Right ventricle myocardium superior (tissue), 1 donor: ENCODE measurements around the gene BMERB1. TPM values are rescaled to one million over a fixed set of nuclear protein-coding genes. Genes with fewer than 3 reads are reported as not detected.

ENCODE experiments used
- ATAC-seq: fragments of 200-7000 bp; cut with Tn5 transposase; one replicate; pipeline ENCODE4 v1.9.1; 2020; ENCODE audit warnings: mild to moderate bottlenecking; ENCODE audit not compliant: poor library complexity
- DNase-seq: peaks from one replicate; pipeline ENCODE4 v3.0.0-alpha.2; 2020
- intact Hi-C: fragments of 100-400 bp; cut with DNase I; formaldehyde crosslinking; loops from one replicate; pipeline ENCODE4 v1.11.2; 2022
- total RNA-seq: library from RNA; stranded (reverse); fragmentation: NEBNext Ultra II Directional; extraction: Animal tissue kit (Norgen Biotek cat#: 25700); gene quantifications from one replicate; pipeline ENCODE4 v1.2.1, GENCODE V29; 2021
- donor health status: DM: no; HTN: yes; CAD: no; lungs with severe emphysema.

The BMERB1 gene
- total RNA-seq, 1 donor from 2014 or later = 71.8 TPM

DNA sequence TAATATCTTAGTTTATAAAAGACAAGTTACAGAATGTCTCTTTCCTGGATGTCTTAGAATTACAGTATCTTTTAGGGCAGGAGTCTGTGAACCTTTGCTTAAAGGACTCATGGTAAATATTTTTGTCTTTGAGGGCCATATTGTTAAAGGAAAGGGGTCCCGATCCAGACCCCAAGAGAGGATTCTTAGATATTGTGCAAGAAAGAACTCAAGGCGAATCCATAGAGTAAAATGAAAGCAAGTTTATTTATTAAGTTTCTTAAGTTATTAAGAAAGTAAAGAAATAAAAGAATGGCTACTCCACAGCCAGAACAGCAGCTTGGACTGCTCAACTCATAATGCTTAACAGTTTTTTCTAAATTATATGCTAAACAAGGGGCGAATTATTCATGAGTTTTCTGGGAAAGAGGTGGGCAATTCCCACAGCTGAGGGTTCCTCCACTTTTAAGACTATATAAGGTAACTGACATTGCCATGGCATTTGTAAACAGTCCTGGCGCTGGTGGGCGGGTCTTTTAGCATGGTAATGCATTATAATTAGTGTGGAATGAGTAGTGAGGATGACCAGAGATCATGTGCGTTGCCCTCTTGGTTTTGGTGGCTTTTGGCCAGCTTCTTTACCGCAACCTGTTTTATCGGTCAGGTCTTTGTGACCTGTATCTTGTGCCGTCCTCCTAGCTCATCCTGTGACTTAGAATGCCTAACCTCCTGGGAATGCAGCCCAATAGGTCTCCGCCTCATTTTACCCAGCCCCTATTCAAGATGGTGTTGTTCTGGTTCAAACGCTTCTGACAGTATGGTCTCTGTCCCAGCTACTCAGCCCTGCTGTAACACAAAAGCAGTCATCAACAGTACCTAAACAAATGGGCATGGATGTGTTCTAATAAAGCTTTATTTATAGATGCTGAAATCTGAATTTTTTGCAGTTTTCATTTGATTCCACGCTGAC is 53.2 kb downstream of the BMERB1 start:
- intact Hi-C loops = no loop called here
- DNase-seq = no peak
- no peak for ATAC-seq

DNA sequence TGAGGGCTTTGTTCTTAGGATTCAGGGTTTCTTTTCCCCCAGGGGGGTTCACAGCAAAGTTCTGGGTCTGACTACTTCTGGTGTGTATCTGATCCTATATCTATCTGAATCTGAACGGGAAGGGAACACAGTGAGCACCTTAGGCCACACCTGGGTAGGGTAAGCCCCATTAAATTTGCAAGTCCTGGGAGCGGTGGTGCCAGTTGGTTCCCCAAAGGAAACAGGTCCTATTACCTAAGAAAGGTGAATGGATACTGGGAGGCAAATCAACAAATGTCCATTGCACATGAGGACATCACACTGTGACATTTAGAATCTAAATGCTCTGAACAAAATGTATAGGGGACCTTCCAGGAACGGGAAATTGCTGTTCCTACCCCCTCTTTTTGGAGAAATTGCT is 54.6 kb downstream of the BMERB1 start:
- ATAC-seq (no peak), DNase-seq (no peak)
- intact Hi-C loops = no loop called here

DNA sequence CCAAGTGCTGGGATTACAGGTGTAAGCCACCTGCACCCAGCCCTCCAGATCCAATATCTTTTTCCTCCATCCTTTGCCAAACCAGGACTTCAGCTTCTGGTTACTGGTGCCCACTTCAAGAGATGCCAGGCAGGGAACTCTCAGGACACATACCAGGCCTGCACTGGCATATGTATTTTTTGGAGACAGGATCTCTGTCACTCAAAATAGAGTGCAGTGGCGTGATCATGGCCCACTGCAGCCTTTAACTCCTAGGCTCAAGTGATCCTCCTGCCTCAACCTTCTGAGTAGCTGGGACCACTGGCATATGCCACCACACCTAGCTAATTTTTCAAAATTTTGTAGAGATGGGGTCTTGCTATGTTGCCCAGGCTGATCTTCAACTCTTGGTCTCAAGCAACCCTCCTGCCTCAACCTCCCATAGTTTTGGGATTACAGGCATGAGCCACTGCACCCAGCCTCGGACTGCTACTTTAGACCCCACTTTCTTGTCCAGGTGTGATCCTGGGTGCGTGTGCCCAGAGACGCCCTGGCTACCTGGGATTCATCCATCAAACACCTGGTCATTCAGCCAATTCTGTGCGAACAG is 55.8 kb downstream of the BMERB1 start:
- DNase-seq (no peak), ATAC-seq (peak; percentile 52)
- intact Hi-C loops = no loop called here

DNA sequence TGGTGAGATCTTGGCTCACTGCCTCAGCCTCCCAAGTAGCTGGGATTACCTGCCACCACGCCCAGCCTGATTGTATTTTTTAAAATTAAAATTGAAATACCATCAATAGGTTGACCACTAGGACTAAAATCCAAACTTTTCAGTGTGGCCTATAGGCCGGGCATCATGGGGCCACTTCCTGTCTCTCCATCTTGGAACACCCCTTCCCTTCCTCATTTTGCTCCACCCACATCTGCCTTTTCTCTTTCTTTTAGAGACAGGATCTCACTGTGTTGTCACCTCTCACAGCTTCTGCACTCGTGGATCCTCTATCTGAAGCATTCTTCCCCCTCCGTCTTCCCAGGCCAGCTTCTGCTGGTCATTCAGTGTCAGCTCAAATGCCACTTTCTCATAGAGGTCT is 57.0 kb downstream of the BMERB1 start:
- no peak for DNase-seq
- ATAC-seq = no peak
- intact Hi-C loops = no loop called here

DNA sequence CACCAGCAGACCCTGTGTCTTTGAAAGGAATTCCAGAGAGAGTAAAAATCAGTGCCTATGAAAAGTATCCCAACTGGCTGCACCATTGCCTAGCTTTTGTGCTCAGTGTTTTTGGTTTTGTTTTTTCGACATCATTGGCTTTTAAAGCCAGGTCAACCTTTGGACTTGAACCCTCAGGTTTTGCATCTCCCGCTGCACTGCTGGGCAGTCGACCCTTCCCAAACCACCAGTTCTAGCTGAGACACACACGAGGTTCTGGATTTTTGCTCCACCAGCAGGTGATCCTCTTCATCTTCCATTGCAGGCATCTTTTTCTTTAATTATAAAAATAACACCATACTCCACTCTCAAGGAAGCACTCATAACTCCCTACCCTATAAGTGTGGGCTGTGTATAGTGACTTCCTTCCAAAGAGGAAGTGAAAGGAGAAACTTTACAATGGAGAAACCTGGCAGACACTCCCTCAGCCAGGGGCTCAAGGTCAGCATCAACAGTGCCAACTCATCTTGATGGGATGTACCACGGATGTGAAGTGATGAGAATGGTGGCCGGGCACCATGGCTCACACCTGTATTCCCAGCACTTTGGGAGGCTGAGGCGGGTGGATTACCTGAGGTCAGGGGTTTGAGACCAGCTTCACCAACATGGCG is 57.8 kb downstream of the BMERB1 start:
- no peak for ATAC-seq
- DNase-seq = no peak
- intact Hi-C loops = no loop called here

DNA sequence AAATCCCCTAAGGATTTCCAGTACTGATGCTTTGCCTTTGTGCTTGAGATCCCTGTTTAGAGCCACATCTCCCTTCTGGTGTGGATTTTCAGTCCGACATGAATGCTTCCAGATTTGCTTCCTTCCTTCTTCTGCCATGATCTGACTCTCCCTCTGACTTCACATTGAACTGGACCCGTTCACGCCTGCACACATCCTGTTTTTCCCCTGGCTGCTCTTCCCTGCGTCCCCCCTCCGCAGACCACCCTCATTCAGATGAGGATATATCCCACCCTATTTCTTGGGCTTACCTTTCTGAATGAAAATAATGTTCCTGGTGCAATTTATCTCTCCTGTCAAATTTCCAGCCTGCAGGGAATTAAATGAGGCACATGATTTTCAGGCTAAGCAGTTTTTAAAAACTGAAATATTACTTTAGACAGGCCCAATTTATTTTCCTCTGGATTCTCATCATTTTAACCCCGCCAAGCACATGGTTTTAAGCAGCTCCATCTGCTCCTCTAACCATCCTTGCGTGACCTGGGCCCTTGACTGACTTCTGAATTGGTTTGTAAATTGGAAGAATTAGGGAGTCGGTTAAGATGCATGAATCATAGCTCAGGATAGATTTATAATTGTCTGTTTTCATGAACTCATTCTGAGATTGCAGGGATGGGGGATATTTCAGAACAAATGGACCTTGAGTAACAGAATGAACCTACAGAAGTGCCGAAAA is 59.2 kb downstream of the BMERB1 start:
- intact Hi-C loops = no loop called here
- DNase-seq = no peak
- ATAC-seq = peak; percentile 3

DNA sequence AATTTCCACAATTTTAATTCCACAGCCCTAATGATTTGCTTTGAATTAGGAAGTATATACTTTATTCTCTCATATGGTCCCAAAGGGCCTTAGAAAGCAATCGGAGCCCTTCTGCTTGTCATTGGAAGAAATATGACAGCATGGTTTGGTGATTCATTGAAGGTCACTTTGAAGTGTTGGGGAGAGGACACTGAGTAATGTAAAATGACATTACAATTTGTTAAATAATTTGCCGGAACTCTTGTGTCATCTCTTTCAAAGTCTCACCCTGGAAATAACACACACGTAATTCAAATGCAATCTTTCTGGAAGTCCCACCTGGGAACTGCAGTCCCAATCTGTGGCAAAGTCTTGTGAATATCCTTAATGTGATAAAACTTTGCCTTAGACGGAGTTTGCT is 59.8 kb downstream of the BMERB1 start:
- ATAC-seq (no peak), DNase-seq (no peak)
- intact Hi-C loops = no loop called here

DNA sequence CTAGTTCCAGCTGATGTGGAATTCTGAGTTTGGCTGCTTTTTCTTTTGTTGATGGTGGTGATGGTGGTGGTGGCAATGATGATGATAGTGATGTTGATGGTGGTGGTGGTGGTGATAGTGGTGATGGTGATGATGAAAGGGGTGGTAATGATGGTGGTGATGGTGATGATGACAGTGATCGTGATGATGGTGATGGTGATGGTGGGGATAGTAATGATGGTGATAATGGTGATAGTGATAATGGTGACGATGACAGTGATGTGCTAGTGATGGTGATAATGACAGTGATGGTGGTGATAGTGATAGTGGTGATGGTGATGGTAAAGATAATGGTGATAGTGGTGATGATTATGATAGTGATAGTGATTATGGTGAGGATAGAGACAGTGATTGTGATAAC is 61.5 kb downstream of the BMERB1 start:
- ATAC-seq = no peak
- DNase-seq = no peak
- intact Hi-C loops = no loop called here

DNA sequence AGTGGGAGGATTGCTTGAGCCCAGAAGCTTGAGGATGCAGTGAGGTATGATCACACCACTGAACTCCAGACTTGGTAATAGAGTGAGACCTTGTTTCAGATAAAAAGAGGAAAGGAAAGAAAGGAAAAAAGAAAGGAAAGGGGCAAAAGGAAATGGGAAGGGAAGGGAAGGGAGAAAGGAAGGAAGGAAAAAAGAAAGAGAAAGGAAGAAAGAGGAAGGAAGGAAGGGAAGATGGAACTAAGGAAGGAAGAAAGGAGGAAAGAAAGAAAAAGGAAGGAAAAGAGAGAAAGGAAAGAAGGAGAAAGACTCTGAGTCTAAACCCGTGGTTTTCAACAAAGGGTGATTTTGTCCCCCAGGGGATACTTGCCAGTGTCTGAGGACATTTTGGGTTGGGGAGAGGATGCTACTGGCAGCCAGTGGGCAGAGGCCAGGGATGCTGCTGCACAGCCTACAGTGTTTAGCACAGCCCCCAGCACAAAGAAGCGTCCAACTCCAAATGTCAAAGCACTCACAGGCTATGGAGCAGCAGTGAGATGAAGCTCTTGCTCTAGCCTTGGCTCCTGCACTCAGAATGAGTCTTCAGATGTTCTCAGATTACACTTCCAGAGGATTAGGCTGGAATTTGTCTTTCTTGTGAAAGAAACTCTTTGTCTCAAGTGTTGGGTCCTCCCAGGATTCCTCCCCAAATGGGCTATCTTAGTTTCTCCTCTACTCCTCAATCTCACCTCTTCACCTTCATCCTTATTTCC is 64.2 kb downstream of the BMERB1 start:
- intact Hi-C loops = no loop called here
- DNase-seq = no peak
- peak; percentile 36 for ATAC-seq

DNA sequence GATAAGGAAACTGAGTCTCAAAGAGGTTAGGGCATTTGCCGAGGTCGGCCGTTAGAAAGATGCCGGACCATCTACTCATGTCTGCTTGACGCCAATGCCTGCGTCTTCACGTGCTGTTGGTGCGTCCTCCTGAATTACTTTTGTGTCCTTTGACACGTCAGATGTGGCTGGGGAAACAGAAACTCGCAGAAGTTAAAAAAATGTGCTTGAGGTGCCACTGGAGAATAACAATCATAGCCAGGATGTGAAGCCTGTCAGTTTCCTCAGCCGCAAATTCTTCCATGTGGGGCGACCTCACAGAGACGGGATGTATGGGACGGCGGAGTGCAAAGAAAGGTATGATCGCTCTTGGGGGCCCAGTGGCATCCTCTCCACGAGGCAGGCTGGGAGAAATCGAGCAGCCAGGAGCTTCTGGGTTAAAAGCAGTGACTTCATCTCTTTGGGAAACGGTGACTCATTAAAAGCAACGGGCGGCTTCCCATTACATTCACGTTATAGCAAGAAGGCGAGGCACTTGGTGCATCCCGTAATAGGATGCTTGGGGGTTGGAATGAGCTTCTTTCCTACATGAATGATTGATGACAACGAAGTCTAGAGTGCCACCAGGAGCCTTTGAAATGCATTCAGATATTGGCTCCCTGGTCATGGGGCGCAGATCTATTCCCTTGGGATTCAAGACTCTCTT is 67.8 kb downstream of the BMERB1 start:
- intact Hi-C loops = no loop called here
- no peak for DNase-seq
- ATAC-seq = no peak

DNA sequence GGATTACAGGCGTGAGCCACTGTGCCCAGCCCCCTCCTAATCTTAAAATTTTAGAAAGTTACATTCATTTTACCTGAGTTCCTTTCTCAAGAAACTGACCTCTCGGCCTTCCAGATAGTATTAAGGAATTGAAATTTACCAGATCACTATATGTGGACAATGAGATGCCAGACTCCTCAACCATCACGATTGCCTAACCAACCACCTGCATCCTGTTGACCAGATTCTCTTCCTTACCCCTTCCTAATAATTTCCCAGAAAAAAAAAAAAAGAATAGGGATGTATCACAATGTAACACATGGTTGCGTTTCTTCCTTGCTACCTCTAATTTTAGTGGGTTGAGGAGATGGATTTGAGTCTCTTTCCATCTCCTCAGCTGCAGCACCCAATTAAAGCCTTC is 72.1 kb downstream of the BMERB1 start:
- intact Hi-C loops = no loop called here
- ATAC-seq (no peak), DNase-seq (no peak)

DNA sequence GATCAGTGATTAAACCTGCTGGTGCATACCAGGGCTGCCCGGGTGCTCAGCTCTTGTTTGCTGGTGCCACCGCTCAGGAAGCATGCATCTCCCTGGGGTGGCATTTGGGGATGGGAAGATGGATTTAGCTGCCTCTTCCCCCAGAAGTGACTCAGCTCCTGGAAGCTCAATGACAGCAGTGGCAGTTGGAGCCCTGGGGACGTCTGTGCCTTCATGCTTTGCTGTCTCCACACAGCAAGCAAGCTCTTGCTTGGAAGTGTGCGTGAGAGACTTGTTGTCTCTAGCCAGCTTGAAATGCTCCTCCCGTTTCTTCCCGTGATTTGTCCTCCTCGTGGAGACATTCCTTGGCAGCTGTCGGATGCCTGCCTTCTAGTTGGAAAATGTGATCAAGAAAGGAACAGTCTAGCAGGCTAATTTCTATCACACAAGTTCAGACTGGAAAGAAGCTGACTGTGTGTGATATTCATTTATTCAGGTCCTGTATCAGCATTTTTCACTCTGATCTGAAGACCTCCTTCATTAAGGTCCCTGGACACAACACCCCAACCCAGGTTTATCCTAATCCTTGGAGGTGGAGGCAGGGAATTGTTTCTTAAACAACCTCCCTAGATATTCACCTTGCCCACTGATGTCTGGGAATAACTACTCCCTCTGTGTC is 73.0 kb downstream of the BMERB1 start:
- DNase-seq = no peak
- intact Hi-C loops = no loop called here
- peak; percentile 45 for ATAC-seq

DNA sequence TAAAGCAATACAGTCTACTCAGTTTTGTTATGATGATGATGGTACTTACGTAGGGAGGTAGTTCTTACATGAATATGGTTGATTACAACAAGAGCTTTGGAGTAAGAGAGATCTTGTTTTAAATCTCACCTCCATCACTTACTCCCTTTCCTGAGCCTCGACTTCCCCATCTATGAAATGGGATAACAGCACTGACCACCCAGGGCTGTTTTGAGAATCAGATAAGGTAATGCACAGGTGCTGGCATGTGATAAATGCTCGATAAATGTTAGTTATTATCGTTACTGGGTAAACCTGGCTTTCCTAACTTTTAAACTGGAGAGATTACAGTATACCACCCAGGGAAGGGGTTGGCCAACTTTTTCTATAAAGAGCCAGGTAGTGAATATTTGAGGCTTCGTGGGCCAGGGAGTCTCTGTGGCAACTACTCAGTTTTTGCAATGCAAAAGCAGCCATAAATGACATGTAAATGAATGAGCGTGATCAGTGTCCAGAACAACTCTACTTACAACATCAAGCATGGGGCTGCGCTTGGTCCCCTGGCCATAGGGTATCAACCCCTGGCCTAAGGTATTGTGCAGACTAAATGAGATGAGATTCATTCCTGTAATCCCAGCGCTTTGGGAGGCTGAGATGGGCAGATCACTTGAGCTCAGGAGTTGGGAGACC is 73.7 kb downstream of the BMERB1 start:
- ATAC-seq (no peak), DNase-seq (no peak)
- intact Hi-C loops = no loop called here

DNA sequence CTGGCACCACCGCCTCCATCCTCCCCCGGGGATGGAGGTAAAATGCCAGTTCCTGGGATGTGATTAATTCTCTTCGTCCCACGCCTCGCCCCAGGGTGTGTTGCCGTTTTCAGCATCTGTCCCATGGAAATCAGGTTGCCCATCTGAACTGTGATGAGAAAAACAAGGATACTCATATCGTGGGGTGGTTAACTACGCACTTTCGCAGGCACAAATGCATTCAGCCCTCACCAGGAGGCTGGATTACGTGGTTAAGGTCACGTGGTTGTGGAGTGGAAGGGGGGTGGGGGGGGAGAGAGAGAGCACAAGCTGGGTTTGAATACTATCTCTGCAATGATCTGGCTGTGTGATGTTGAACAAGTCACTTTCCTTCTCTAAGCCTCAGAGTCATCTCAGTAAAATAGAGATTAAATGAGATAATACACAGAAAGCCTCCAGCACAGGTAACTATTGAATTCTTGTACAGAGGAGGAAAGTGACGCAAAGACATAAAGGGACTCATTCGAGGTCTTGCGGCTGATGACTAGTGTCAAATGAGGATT is 74.7 kb downstream of the BMERB1 start:
- ATAC-seq (no peak), DNase-seq (no peak)
- intact Hi-C loops = no loop called here

DNA sequence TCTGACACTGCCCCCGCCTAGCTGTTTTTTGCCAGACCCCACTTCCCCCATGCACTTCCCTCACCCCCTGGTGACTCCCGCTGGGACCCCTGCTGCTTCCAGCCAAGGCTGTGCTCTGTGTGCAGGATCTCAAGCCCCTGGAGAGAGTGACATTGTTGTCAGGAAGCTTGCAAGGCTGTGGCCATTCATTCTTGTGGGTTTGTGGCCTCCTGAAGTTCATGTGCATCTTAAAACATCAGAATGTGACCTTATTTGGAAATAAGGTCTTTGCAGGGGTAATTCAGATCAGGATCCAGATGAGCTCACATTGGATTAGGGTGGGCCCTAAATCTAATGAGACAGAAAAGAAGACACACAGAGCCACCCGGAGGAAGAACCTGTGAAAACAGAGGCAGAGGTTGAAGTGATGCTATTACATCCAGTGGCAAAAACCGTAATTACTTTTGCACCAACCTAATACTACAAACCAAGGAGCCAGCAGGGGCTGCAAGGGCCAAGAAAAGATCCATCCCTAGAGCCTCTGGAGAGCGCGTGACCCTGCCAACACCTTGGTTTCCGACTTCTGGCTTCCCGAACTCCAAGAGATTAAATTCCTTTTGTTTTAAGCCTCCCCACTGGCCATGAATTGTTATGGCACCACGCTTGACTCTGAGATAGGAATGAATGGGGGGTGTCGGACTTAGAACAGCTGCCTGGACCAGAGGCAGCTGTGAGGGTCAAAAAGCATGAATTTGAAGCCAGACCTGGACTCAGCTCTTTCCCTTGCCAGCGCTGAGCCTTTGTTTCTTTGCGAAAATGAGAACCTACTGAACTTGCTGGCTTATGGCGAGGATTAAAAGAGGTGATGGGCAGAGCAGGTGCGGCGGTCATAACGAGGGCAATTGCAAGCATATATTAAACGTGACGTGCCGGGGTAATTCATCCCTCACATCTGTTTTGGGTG is 75.5 kb downstream of the BMERB1 start:
- intact Hi-C loops = no loop called here
- DNase-seq (no peak), ATAC-seq (no peak)

DNA sequence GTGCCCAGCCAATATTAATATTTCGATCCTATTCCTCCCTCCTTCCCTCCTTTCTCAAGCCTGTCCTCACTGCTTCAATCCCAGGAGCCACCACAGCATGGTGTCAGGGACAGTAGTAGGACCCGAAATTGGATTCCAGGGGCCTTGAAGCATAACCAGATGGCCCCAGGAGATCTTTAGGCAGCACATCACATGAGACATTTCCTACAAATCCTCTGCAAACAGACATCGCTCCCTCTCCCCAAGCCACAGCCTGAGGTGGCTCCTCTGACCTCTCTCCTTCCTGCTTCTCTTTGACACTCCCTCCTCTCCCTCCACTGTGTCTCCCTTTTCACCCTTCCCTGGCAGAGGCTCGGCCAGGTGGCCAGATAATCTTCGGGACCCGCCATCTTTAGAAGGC is 76.6 kb downstream of the BMERB1 start:
- intact Hi-C loops = no loop called here
- DNase-seq (no peak), ATAC-seq (no peak)
